NCI-H2227 treated with DMSO at 0.1 percent for 48 hours (cell line): ENCODE data around the gene CT47C1.
"Not testable (repeated sequence)": the region's sequence is repeated elsewhere in the genome, so short reads cannot be mapped to it uniquely, and the experiment has no call there.

Source experiments
- DNase-seq: peaks from one replicate; lab custom pipeline; 2025; lab: John Stamatoyannopoulos, UW

The CT47C1 gene

GRCh38 chrX:119072744-119073143 lies at the start of gene CT47C1:
CT47C1 (plus strand) TSS chrX:119072993; CDS start chrX:119073226, 233 bp downstream.
- no peak for DNase-seq

- DNase-seq: no peak
Measured at GRCh38 chrX:119025900-119026299, 46.9 kb upstream of the CT47C1 start.

GRCh38 chrX:119026344-119026743 lies 46.4 kb upstream of the CT47C1 start:
- DNase-seq: not testable (repeated sequence)

- DNase-seq: not testable (repeated sequence)
Measured at GRCh38 chrX:119027960-119028732, 44.6 kb upstream of the CT47C1 start.

- no peak for DNase-seq
Measured at GRCh38 chrX:119028733-119029330, 44.0 kb upstream of the CT47C1 start.

GRCh38 chrX:119029656-119030055 lies 43.1 kb upstream of the CT47C1 start:
- not testable (repeated sequence) for DNase-seq

- no peak for DNase-seq
Measured at GRCh38 chrX:119030990-119031389, 41.8 kb upstream of the CT47C1 start.

- no peak for DNase-seq
Measured at GRCh38 chrX:119036107-119037029, 36.4 kb upstream of the CT47C1 start.

- DNase-seq: no peak
Measured at GRCh38 chrX:119040432-119040831, 32.4 kb upstream of the CT47C1 start.

- DNase-seq: no peak
Measured at GRCh38 chrX:119041175-119041574, 31.6 kb upstream of the CT47C1 start.

- DNase-seq: no peak
Measured at GRCh38 chrX:119042040-119042439, 30.8 kb upstream of the CT47C1 start.

- DNase-seq: no peak
Measured at GRCh38 chrX:119042996-119043395, 29.8 kb upstream of the CT47C1 start.

GRCh38 chrX:119045884-119046283 lies 26.9 kb upstream of the CT47C1 start:
- DNase-seq: no peak

GRCh38 chrX:119055687-119056086 lies 17.1 kb upstream of the CT47C1 start:
- DNase-seq: no peak

- peak; percentile 32 for DNase-seq
Measured at GRCh38 chrX:119062750-119063374, 9.9 kb upstream of the CT47C1 start.

GRCh38 chrX:119063428-119063827 lies 9.4 kb upstream of the CT47C1 start:
- DNase-seq: no peak

- peak; percentile 50 for DNase-seq
Measured at GRCh38 chrX:119067023-119067739, 5.6 kb upstream of the CT47C1 start.

- DNase-seq: no peak
Measured at GRCh38 chrX:119069128-119069527, 3.7 kb upstream of the CT47C1 start.

GRCh38 chrX:119069762-119070161 lies 3.0 kb upstream of the CT47C1 start:
- no peak for DNase-seq

- DNase-seq: no peak
Measured at GRCh38 chrX:119071381-119071780, 1.4 kb upstream of the CT47C1 start.

- DNase-seq: no peak
Measured at GRCh38 chrX:119073200-119073905, 560 bp downstream of the CT47C1 start.
